ENCODE measurements around the gene UNC13D. TPM values are rescaled to one million over a fixed set of nuclear protein-coding genes. Genes with fewer than 3 reads are reported as not detected.

The UNC13D gene
- total and polyA plus RNA-seq, 9 of the 15 experiments (the other 6 are each of a cell fraction or from before 2014, with no cell fraction given), result 0.86 to 244 (median 69.2) TPM

- TF ChIP-seq, protein P1, sequence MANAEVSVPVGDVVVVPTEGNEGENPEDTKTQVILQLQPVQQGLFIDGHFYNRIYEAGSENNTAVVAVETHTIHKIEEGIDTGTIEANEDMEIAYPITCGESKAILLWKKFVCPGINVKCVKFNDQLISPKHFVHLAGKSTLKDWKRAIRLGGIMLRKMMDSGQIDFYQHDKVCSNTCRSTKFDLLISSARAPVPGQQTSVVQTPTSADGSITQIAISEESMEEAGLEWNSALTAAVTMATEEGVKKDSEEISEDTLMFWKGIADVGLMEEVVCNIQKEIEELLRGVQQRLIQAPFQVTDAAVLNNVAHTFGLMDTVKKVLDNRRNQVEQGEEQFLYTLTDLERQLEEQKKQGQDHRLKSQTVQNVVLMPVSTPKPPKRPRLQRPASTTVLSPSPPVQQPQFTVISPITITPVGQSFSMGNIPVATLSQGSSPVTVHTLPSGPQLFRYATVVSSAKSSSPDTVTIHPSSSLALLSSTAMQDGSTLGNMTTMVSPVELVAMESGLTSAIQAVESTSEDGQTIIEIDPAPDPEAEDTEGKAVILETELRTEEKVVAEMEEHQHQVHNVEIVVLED (CRISPR knock-in tag; IDR thresholded peaks at IDR 0.05), result no peak
- no peak for TF ChIP-seq MLX (CRISPR knock-in tag; conservative IDR thresholded peaks at IDR 0.05)
- no peak for TF ChIP-seq HNRNPK (IDR thresholded peaks at IDR 0.05; ENCODE audit: low read depth, low read length, poor library complexity, severe bottlenecking)
- TF ChIP-seq DMBX1 (CRISPR knock-in tag; IDR thresholded peaks at IDR 0.05; ENCODE audit: borderline replicate concordance), result peak; percentile 26; the same call in 1 of the 2 replicates
- TF ChIP-seq GTF2E2 (tag; IDR thresholded peaks at IDR 0.05), result no peak
- TF ChIP-seq ARID3B (CRISPR knock-in tag; IDR thresholded peaks at IDR 0.05; ENCODE audit: borderline replicate concordance), result no peak
- no peak for TF ChIP-seq TAF7 (tag; IDR thresholded peaks at IDR 0.05)
- peak; percentile 67; the same call in 1 of the 2 replicates for TF ChIP-seq ESRRA (IDR thresholded peaks at IDR 0.05; ENCODE audit: borderline replicate concordance, low read depth)
- TF ChIP-seq CTCFL (IDR thresholded peaks at IDR 0.05; ENCODE audit: borderline replicate concordance, insufficient read depth, low read depth, low read length, poor library complexity, severe bottlenecking), result peak; percentile 32
- TF ChIP-seq RHOXF2B (CRISPR knock-in tag; conservative IDR thresholded peaks at IDR 0.05), result 0 out of 2 replicates have a peak, but pooled peaks have one; percentile 34
- no peak for TF ChIP-seq STAT5A (IDR thresholded peaks at IDR 0.05; ENCODE audit: borderline replicate concordance, low read length)
- peak; percentile 82 to 93 for TF ChIP-seq MAZ (CRISPR knock-in tag; conservative IDR thresholded peaks at IDR 0.05 in 1 of 2, IDR thresholded peaks at IDR 0.05 in 1 of 2)
- TF ChIP-seq ZFP30 (CRISPR knock-in tag; IDR thresholded peaks at IDR 0.05; ENCODE audit: borderline replicate concordance), result no peak
- no peak for TF ChIP-seq PTBP1 (IDR thresholded peaks at IDR 0.05; ENCODE audit: low read depth, low read length)
- peak; percentile 53 for TF ChIP-seq HCFC1 (IDR thresholded peaks at IDR 0.05; ENCODE audit: low read depth, low read length)
- no peak for TF ChIP-seq MBD1 (CRISPR knock-in tag; IDR thresholded peaks at IDR 0.05)
- peak; percentile 31; the same call in 1 of the 2 replicates for TF ChIP-seq THRB (CRISPR knock-in tag; conservative IDR thresholded peaks at IDR 0.05)
These were observed 981 bp upstream of the UNC13D start (continued) for GRCh38 chr17:75845058-75845711.
